H1 (cell line): ENCODE data around the gene NMU.

Experiments used
- ASH2L ChIP-seq: fragments of 200-600, 300-600 bp; sonication (generic); IDR thresholded peaks from one replicate; pipeline ENCODE4 v1.7.1; 2017; ENCODE audit warnings: low read length
- BRCA1 ChIP-seq: IDR thresholded peaks from 2 replicates; pipeline ENCODE4 v1.6.1; 2012; ENCODE audit warnings: low read depth, low read length, improper control_type of control experiment
- HDAC2 ChIP-seq, 2 experiments: fragments of 300-600 bp in 1 of 2; sonication (generic) in 1 of 2; IDR thresholded peaks; 2 replicates each; pipeline ENCODE4 v1.6.1; 2011 to 2012; ENCODE audit warnings: low read depth in 2 of 2, low read length in 2 of 2, mild to moderate bottlenecking in 2 of 2, moderate library complexity in 2 of 2, borderline replicate concordance in 1 of 2, inconsistent platforms in 1 of 2
- JUN ChIP-seq: IDR thresholded peaks from 2 replicates; pipeline ENCODE4 v1.6.1; 2011; ENCODE audit warnings: low read depth, mild to moderate bottlenecking, improper control_type of control experiment, low read length
- POLR2AphosphoS5 ChIP-seq: IDR thresholded peaks from 2 replicates; pipeline ENCODE4 v1.6.1; 2011; ENCODE audit warnings: low read depth, low read length
- RAD21 ChIP-seq, 2 experiments: IDR thresholded peaks in 1 of 2; conservative IDR thresholded peaks in 1 of 2; 2 replicates each; pipeline ENCODE4 v1.6.1; 2011; ENCODE audit warnings: low read depth in 2 of 2, low read length in 2 of 2, improper control_type of control experiment in 1 of 2, inconsistent platforms in 1 of 2, mild to moderate bottlenecking in 1 of 2, moderate library complexity in 1 of 2
- TF ChIP-seq, protein P1 (sequence below), 3 experiments: IDR thresholded peaks; 1 replicate in 2 of 3; 2 replicates in 1 of 3; pipeline versions ENCODE4 v1.5.1 to v1.6.1; 2011; ENCODE audit warnings: low read length in 3 of 3, mild to moderate bottlenecking in 3 of 3, inconsistent platforms in 2 of 3, low read depth in 1 of 3, moderate library complexity in 1 of 3; ENCODE audit not compliant: insufficient read depth in 1 of 3; ENCODE audit errors: control extremely low read depth in 1 of 3

DNA sequence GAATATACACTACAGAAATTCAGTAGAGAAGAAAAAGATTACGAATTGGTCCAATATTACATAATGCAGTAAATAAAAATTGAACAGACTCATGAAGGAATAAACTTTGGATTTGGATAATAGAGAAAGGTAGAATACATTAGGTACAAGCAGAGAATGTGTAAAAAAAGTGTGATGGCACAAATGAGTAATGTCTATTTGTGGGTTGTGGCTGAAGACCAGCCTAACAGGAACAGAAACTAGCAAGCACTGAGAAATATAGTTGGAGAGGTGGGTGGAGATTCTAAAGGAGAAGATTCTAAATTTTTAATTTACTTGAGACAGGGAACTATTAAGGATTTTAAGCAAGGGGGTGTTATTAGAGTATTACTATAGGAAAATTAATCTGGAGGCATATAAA lies 74.2 kb downstream of the NMU start:
- TF ChIP-seq RAD21 (IDR thresholded peaks at IDR 0.05 in 1 of 2, conservative IDR thresholded peaks at IDR 0.05 in 1 of 2; ENCODE audit: low read depth in 2 of 2, low read length in 2 of 2): no peak
- TF ChIP-seq JUN: no peak
- no peak for TF ChIP-seq HDAC2 (IDR thresholded peaks at IDR 0.05; ENCODE audit: borderline replicate concordance in 1 of 2, low read depth in 2 of 2, low read length in 2 of 2)
- no peak for TF ChIP-seq POLR2AphosphoS5
- TF ChIP-seq, protein P1, sequence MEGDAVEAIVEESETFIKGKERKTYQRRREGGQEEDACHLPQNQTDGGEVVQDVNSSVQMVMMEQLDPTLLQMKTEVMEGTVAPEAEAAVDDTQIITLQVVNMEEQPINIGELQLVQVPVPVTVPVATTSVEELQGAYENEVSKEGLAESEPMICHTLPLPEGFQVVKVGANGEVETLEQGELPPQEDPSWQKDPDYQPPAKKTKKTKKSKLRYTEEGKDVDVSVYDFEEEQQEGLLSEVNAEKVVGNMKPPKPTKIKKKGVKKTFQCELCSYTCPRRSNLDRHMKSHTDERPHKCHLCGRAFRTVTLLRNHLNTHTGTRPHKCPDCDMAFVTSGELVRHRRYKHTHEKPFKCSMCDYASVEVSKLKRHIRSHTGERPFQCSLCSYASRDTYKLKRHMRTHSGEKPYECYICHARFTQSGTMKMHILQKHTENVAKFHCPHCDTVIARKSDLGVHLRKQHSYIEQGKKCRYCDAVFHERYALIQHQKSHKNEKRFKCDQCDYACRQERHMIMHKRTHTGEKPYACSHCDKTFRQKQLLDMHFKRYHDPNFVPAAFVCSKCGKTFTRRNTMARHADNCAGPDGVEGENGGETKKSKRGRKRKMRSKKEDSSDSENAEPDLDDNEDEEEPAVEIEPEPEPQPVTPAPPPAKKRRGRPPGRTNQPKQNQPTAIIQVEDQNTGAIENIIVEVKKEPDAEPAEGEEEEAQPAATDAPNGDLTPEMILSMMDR (IDR thresholded peaks at IDR 0.05; ENCODE audit: control extremely low read depth in 1 of 3, insufficient read depth in 1 of 3, low read depth in 1 of 3, low read length in 3 of 3): no peak
- TF ChIP-seq BRCA1: no peak
- TF ChIP-seq ASH2L: no peak
